ENCODE results near the gene IQCF5.
"Not testable (repeated sequence)": the region's sequence is repeated elsewhere in the genome, so short reads cannot be mapped to it uniquely, and the experiment has no call there.

IQCF5 gene

GRCh38 chr3:51875501-51875900, at the start of gene IQCF5:
Gene IQCF5, minus strand, starts transcription at chr3:51875601. Its CDS starts 70 bp downstream, at chr3:51875531.
- no peak for DNase-seq

- no peak for DNase-seq
These were observed 45.7 kb upstream of the IQCF5 start for GRCh38 chr3:51921081-51921578.

- no peak for DNase-seq
These were observed 41.0 kb upstream of the IQCF5 start for GRCh38 chr3:51916418-51916817.

- no peak for DNase-seq
These were observed 32.6 kb upstream of the IQCF5 start for GRCh38 chr3:51908026-51908425.

GRCh38 chr3:51904034-51904823, 28.8 kb upstream of the IQCF5 start:
- DNase-seq, result no peak

- not testable (repeated sequence) for DNase-seq
These were observed 27.0 kb upstream of the IQCF5 start for GRCh38 chr3:51902361-51902760.

- DNase-seq, result not testable (repeated sequence)
These were observed 24.6 kb upstream of the IQCF5 start for GRCh38 chr3:51900043-51900442.

GRCh38 chr3:51897391-51897790, 22.0 kb upstream of the IQCF5 start:
- DNase-seq, result no peak

GRCh38 chr3:51896607-51897305, 21.4 kb upstream of the IQCF5 start:
- no peak for DNase-seq

- DNase-seq, result no peak
These were observed 19.5 kb upstream of the IQCF5 start for GRCh38 chr3:51894939-51895338.

- DNase-seq, result no peak
These were observed 19.0 kb upstream of the IQCF5 start for GRCh38 chr3:51894391-51894790.

- no peak for DNase-seq
These were observed 16.0 kb upstream of the IQCF5 start for GRCh38 chr3:51891242-51892039.

GRCh38 chr3:51888463-51889105, 13.2 kb upstream of the IQCF5 start:
- no peak for DNase-seq

GRCh38 chr3:51887620-51888019, 12.2 kb upstream of the IQCF5 start:
- DNase-seq, result no peak

- DNase-seq, result no peak
These were observed 11.0 kb upstream of the IQCF5 start for GRCh38 chr3:51886447-51886846.

GRCh38 chr3:51879937-51880336, 4.5 kb upstream of the IQCF5 start:
- no peak for DNase-seq

- no peak for DNase-seq
These were observed 785 bp upstream of the IQCF5 start for GRCh38 chr3:51876186-51876585.

GRCh38 chr3:51874889-51875288, 512 bp downstream of the IQCF5 start:
- DNase-seq, result no peak

- no peak for DNase-seq
These were observed 990 bp downstream of the IQCF5 start for GRCh38 chr3:51874411-51874810.

GRCh38 chr3:51873876-51874275, 1.5 kb downstream of the IQCF5 start:
- no peak for DNase-seq

GRCh38 chr3:51873253-51873766, 2.1 kb downstream of the IQCF5 start:
- no peak for DNase-seq

GRCh38 chr3:51869304-51869703, 6.1 kb downstream of the IQCF5 start:
- no peak for DNase-seq

GRCh38 chr3:51868896-51869295, 6.5 kb downstream of the IQCF5 start:
- not testable (repeated sequence) for DNase-seq

All from GF-D8 (cell line).